GM08714 (cell line): ENCODE results near the gene ZNF619.

Experiments
- H3K4me3 ChIP-seq: fragments of 200-500 bp; sonication (Bioruptor generic); 2 replicates; pipeline ENCODE4 v1.5.1; 2014; ENCODE audit warnings: mild to moderate bottlenecking, low read length, inconsistent platforms
- ZNF274 ChIP-seq: IDR thresholded peaks from 2 replicates; pipeline ENCODE4 v1.6.1; 2012; ENCODE audit warnings: mild to moderate bottlenecking, low read depth, low read length

Gene ZNF619

GRCh38 chr3:40476478-40477470 is at the start of gene ZNF619:
TSS of gene ZNF619 (plus strand) at chr3:40477122. CDS start at chr3:40477980, 858 bp downstream.
- no peak for TF ChIP-seq ZNF274
- H3K4me3 ChIP-seq: peak within 1 kb of the TSS; percentile 82

GRCh38 chr3:40432793-40433192 is 44.1 kb upstream of the ZNF619 start:
- no peak for TF ChIP-seq ZNF274
- H3K4me3 ChIP-seq: no peak overlapping the region

- TF ChIP-seq ZNF274: no peak
- H3K4me3 ChIP-seq: no peak overlapping the region
These were observed 39.0 kb upstream of the ZNF619 start for GRCh38 chr3:40437889-40438288.

- TF ChIP-seq ZNF274: no peak
- H3K4me3 ChIP-seq: no peak overlapping the region
These were observed 31.9 kb upstream of the ZNF619 start for GRCh38 chr3:40445062-40445461.

GRCh38 chr3:40445880-40446279 is 31.0 kb upstream of the ZNF619 start:
- TF ChIP-seq ZNF274: no peak
- no peak overlapping the region for H3K4me3 ChIP-seq

GRCh38 chr3:40450438-40450837 is 26.5 kb upstream of the ZNF619 start:
- TF ChIP-seq ZNF274: no peak
- H3K4me3 ChIP-seq: no peak overlapping the region

GRCh38 chr3:40451551-40451950 is 25.4 kb upstream of the ZNF619 start:
- no peak overlapping the region for H3K4me3 ChIP-seq
- TF ChIP-seq ZNF274: no peak

GRCh38 chr3:40452057-40452456 is 24.9 kb upstream of the ZNF619 start:
- TF ChIP-seq ZNF274: no peak
- no peak overlapping the region for H3K4me3 ChIP-seq

GRCh38 chr3:40452562-40452875 is 24.4 kb upstream of the ZNF619 start:
- no peak for TF ChIP-seq ZNF274
- H3K4me3 ChIP-seq: peak overlapping the region; percentile 68; the same call in 1 of the 2 replicates

- no peak for TF ChIP-seq ZNF274
- H3K4me3 ChIP-seq: peak overlapping the region; percentile 83
These were observed 23.8 kb upstream of the ZNF619 start for GRCh38 chr3:40452876-40453730.

GRCh38 chr3:40453933-40454332 is 23.0 kb upstream of the ZNF619 start:
- peak overlapping the region; percentile 83 for H3K4me3 ChIP-seq
- TF ChIP-seq ZNF274: no peak

- no peak overlapping the region for H3K4me3 ChIP-seq
- no peak for TF ChIP-seq ZNF274
These were observed 21.6 kb upstream of the ZNF619 start for GRCh38 chr3:40455328-40455727.

- TF ChIP-seq ZNF274: no peak
- peak overlapping the region; percentile 95 for H3K4me3 ChIP-seq
These were observed 20.5 kb upstream of the ZNF619 start for GRCh38 chr3:40456279-40456939.
